Measurements from ENCODE around the gene TBATA.

The TBATA gene

DNA sequence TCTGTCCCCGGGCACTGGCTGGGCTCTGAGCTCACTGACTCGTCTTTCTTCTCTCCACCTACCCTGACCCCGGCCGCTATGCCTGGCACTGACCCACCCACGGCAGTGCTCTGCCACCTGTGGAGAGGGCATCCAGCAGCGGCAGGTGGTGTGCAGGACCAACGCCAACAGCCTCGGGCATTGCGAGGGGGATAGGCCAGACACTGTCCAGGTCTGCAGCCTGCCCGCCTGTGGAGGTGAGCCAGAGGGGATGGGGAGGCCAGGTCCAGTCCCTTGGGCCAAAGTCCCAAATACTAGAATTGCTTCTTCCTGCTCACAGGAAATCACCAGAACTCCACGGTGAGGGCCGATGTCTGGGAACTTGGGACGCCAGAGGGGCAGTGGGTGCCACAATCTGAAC, 27.3 kb downstream of the TBATA start:
- no peak overlapping the region for H3K4me3 ChIP-seq (ENCODE audit: low read depth in 1 of 2, low read length in 2 of 2)
- no peaks in the 10 kb centered on the region for H3K27me3 ChIP-seq (ENCODE audit: low read depth, low read length)
- H3K4me1 ChIP-seq (ENCODE audit: control insufficient read depth in 1 of 2, insufficient read depth in 2 of 2, low read length in 2 of 2), result no peaks in the 10 kb centered on the region
- no peaks in the 10 kb centered on the region for H3K36me3 ChIP-seq (ENCODE audit: control insufficient read depth in 1 of 2, insufficient read depth in 2 of 2, low read length in 2 of 2)
- H3K9me3 ChIP-seq (ENCODE audit: control insufficient read depth in 1 of 2, low read length in 2 of 2), result no peaks in the 10 kb centered on the region
- no peak overlapping the region for H3K27ac ChIP-seq (ENCODE audit: low read length)

DNA sequence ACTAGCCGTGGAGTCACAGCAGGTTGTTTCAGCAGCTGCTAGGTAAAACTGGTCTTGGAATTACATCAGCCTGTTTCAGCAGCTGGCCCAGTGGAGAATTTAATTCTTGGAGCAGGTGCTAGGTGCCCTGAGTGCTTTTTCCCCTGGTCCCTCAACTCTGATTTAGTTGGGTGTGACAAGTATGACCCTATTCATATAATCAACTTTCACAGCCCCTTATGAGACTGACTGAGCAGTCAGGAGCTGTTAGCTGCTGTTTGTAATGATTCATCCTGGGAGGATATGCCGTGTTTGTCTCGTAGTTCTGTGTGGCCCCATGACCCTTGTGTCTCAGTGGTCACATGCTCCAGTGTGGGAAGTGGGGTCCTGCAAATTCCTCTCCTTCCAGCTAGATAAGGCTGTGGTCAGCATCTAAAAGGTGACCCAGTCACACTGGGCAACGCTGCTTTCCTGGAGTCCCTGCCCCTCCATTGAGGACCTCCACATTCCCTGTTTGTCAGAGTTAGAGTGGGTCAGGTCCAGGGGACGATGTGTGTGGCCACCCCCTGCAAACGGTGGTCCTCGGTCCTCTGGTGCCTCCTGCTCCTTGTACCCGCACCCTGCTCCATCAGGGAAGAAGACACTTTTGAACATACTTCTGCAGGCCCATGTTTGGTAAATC, 28.3 kb downstream of the TBATA start:
- Histone ChIP-seq H3K4me1 (ENCODE audit: control insufficient read depth in 1 of 2, insufficient read depth in 2 of 2, low read length in 2 of 2) (no peaks in the 10 kb centered on the region), H3K36me3 (ENCODE audit: control insufficient read depth in 1 of 2, insufficient read depth in 2 of 2, low read length in 2 of 2) (no peaks in the 10 kb centered on the region), H3K27me3 (ENCODE audit: low read depth, low read length) (no peaks in the 10 kb centered on the region), H3K27ac (ENCODE audit: low read length) (no peak overlapping the region), H3K9me3 (ENCODE audit: control insufficient read depth in 1 of 2, low read length in 2 of 2) (no peaks in the 10 kb centered on the region), H3K4me3 (ENCODE audit: low read depth in 1 of 2, low read length in 2 of 2) (no peak overlapping the region)

DNA sequence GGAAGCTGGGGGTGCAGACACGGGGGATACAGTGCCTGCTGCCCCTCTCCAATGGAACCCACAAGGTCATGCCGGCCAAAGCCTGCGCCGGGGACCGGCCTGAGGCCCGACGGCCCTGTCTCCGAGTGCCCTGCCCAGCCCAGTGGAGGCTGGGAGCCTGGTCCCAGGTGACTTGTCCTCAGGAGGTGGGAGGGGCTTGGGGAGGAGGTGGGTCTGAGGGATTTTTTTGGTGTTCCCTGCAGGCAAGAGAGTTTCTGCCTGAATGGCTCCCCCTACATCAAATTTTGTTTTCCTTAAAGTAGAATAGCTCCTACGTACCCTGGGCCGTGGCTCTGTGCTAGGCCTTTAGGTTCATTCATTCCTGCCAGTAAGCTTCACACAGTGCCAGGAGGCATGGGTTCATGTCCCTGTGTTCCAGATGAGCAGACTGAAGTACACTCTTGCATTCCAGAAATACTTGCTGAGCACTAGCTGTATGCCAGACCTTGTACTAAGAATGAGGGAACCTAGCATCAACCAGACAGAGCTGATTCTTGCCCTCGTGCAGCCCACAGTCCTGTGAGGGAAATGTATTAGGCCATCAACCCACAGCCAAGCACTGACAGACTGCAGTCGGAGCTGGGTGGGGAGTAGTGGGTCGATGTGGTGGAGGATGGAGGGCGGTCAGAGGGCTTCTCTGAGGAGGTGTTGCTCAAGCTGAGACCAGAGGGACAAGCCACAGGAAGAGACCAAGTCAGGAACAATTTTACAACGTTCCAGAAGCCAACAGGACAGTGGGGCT, 31.1 kb downstream of the TBATA start:
- no peaks in the 10 kb centered on the region for H3K9me3 ChIP-seq (ENCODE audit: control insufficient read depth in 1 of 2, low read length in 2 of 2)
- no peaks in the 10 kb centered on the region for H3K4me1 ChIP-seq (ENCODE audit: control insufficient read depth in 1 of 2, insufficient read depth in 2 of 2, low read length in 2 of 2)
- H3K4me3 ChIP-seq (ENCODE audit: low read depth in 1 of 2, low read length in 2 of 2), result no peak overlapping the region
- H3K27ac ChIP-seq (ENCODE audit: low read length), result no peak overlapping the region
- no peaks in the 10 kb centered on the region for H3K27me3 ChIP-seq (ENCODE audit: low read depth, low read length)
- H3K36me3 ChIP-seq (ENCODE audit: control insufficient read depth in 1 of 2, insufficient read depth in 2 of 2, low read length in 2 of 2), result no peaks in the 10 kb centered on the region

- H3K36me3 ChIP-seq (ENCODE audit: control insufficient read depth in 1 of 2, insufficient read depth in 2 of 2, low read length in 2 of 2), result no peaks in the 10 kb centered on the region
- no peak overlapping the region for H3K27ac ChIP-seq (ENCODE audit: low read length)
Observed at GRCh38 chr10:70753026-70753663, 32.0 kb downstream of the TBATA start.

GRCh38 chr10:70752571-70752970, 32.6 kb downstream of the TBATA start:
- H3K4me3 ChIP-seq (ENCODE audit: low read depth in 1 of 2, low read length in 2 of 2), result no peak overlapping the region
- no peaks in the 10 kb centered on the region for H3K9me3 ChIP-seq (ENCODE audit: control insufficient read depth in 1 of 2, low read length in 2 of 2)
- no peaks in the 10 kb centered on the region for H3K36me3 ChIP-seq (ENCODE audit: control insufficient read depth in 1 of 2, insufficient read depth in 2 of 2, low read length in 2 of 2)
- H3K27ac ChIP-seq (ENCODE audit: low read length), result no peak overlapping the region
- H3K27me3 ChIP-seq (ENCODE audit: low read depth, low read length), result no peaks in the 10 kb centered on the region
- H3K4me1 ChIP-seq (ENCODE audit: control insufficient read depth in 1 of 2, insufficient read depth in 2 of 2, low read length in 2 of 2), result no peaks in the 10 kb centered on the region

More at GRCh38 chr10:70753026-70753663, 32.0 kb downstream of the TBATA start:
- Histone ChIP-seq H3K9me3 (ENCODE audit: control insufficient read depth in 1 of 2, low read length in 2 of 2) (no peaks in the 10 kb centered on the region), H3K4me3 (ENCODE audit: low read depth in 1 of 2, low read length in 2 of 2) (no peak overlapping the region), H3K4me1 (ENCODE audit: control insufficient read depth in 1 of 2, insufficient read depth in 2 of 2, low read length in 2 of 2) (no peaks in the 10 kb centered on the region), H3K27me3 (ENCODE audit: low read depth, low read length) (no peaks in the 10 kb centered on the region)

GRCh38 chr10:70751991-70752390, 33.2 kb downstream of the TBATA start:
- Histone ChIP-seq H3K36me3 (ENCODE audit: control insufficient read depth in 1 of 2, insufficient read depth in 2 of 2, low read length in 2 of 2) (no peaks in the 10 kb centered on the region), H3K4me3 (ENCODE audit: low read depth in 1 of 2, low read length in 2 of 2) (no peak overlapping the region), H3K4me1 (ENCODE audit: control insufficient read depth in 1 of 2, insufficient read depth in 2 of 2, low read length in 2 of 2) (no peaks in the 10 kb centered on the region), H3K27me3 (ENCODE audit: low read depth, low read length) (no peaks in the 10 kb centered on the region), H3K9me3 (ENCODE audit: control insufficient read depth in 1 of 2, low read length in 2 of 2) (no peaks in the 10 kb centered on the region), H3K27ac (ENCODE audit: low read length) (no peak overlapping the region)

- no peaks in the 10 kb centered on the region for H3K4me1 ChIP-seq (ENCODE audit: control insufficient read depth in 1 of 2, insufficient read depth in 2 of 2, low read length in 2 of 2)
- H3K4me3 ChIP-seq (ENCODE audit: low read depth in 1 of 2, low read length in 2 of 2), result no peak overlapping the region
- H3K27ac ChIP-seq (ENCODE audit: low read length), result no peak overlapping the region
- H3K27me3 ChIP-seq (ENCODE audit: low read depth, low read length), result no peaks in the 10 kb centered on the region
- H3K36me3 ChIP-seq (ENCODE audit: control insufficient read depth in 1 of 2, insufficient read depth in 2 of 2, low read length in 2 of 2), result no peaks in the 10 kb centered on the region
- no peaks in the 10 kb centered on the region for H3K9me3 ChIP-seq (ENCODE audit: control insufficient read depth in 1 of 2, low read length in 2 of 2)
Observed at GRCh38 chr10:70751356-70751755, 33.8 kb downstream of the TBATA start.

GRCh38 chr10:70750156-70750703, 34.9 kb downstream of the TBATA start:
- no peak overlapping the region for H3K4me3 ChIP-seq (ENCODE audit: low read depth in 1 of 2, low read length in 2 of 2)
- no peaks in the 10 kb centered on the region for H3K4me1 ChIP-seq (ENCODE audit: control insufficient read depth in 1 of 2, insufficient read depth in 2 of 2, low read length in 2 of 2)
- no peak overlapping the region for H3K27ac ChIP-seq (ENCODE audit: low read length)
- H3K27me3 ChIP-seq (ENCODE audit: low read depth, low read length), result no peaks in the 10 kb centered on the region
- H3K9me3 ChIP-seq (ENCODE audit: control insufficient read depth in 1 of 2, low read length in 2 of 2), result no peaks in the 10 kb centered on the region
- no peaks in the 10 kb centered on the region for H3K36me3 ChIP-seq (ENCODE audit: control insufficient read depth in 1 of 2, insufficient read depth in 2 of 2, low read length in 2 of 2)

- H3K27ac ChIP-seq (ENCODE audit: low read length), result no peak overlapping the region
- no peaks in the 10 kb centered on the region for H3K27me3 ChIP-seq (ENCODE audit: low read depth, low read length)
- no peaks in the 10 kb centered on the region for H3K36me3 ChIP-seq (ENCODE audit: control insufficient read depth in 1 of 2, insufficient read depth in 2 of 2, low read length in 2 of 2)
- H3K9me3 ChIP-seq (ENCODE audit: control insufficient read depth in 1 of 2, low read length in 2 of 2), result no peaks in the 10 kb centered on the region
- H3K4me1 ChIP-seq (ENCODE audit: control insufficient read depth in 1 of 2, insufficient read depth in 2 of 2, low read length in 2 of 2), result no peaks in the 10 kb centered on the region
- no peak overlapping the region for H3K4me3 ChIP-seq (ENCODE audit: low read depth in 1 of 2, low read length in 2 of 2)
Observed at GRCh38 chr10:70749756-70750155, 35.4 kb downstream of the TBATA start.

GRCh38 chr10:70748801-70749573, 36.2 kb downstream of the TBATA start:
- Histone ChIP-seq H3K4me1 (ENCODE audit: control insufficient read depth in 1 of 2, insufficient read depth in 2 of 2, low read length in 2 of 2) (no peaks in the 10 kb centered on the region), H3K4me3 (ENCODE audit: low read depth in 1 of 2, low read length in 2 of 2) (no peak overlapping the region), H3K27me3 (ENCODE audit: low read depth, low read length) (no peaks in the 10 kb centered on the region), H3K27ac (ENCODE audit: low read length) (no peak overlapping the region), H3K9me3 (ENCODE audit: control insufficient read depth in 1 of 2, low read length in 2 of 2) (no peaks in the 10 kb centered on the region), H3K36me3 (ENCODE audit: control insufficient read depth in 1 of 2, insufficient read depth in 2 of 2, low read length in 2 of 2) (no peaks in the 10 kb centered on the region)

DNA sequence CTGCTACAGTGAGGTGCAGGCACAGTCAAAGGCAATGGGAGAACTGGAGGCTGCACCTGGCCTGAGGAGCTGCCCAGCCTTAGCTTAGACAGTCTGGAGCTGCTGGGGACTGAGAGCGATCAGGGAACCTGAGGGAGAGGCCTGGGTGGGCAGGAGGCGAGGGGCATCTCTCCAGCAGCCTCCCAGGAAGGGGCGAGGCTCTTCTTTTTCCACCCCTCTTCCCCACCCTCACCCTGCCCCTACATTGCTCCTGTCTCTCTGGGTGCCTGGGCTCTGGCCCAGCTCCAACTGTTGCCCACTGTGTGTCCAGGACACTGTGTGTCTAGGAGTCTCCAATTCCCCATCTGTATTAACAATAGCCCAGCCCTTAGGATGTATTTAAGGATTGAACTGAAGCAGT, 36.9 kb downstream of the TBATA start:
- H3K27ac ChIP-seq (ENCODE audit: low read length), result no peak overlapping the region
- H3K27me3 ChIP-seq (ENCODE audit: low read depth, low read length), result no peaks in the 10 kb centered on the region
- H3K9me3 ChIP-seq (ENCODE audit: control insufficient read depth in 1 of 2, low read length in 2 of 2), result no peaks in the 10 kb centered on the region
- no peaks in the 10 kb centered on the region for H3K36me3 ChIP-seq (ENCODE audit: control insufficient read depth in 1 of 2, insufficient read depth in 2 of 2, low read length in 2 of 2)
- H3K4me3 ChIP-seq (ENCODE audit: low read depth in 1 of 2, low read length in 2 of 2), result no peak overlapping the region
- peaks cover 2 to 5% of the 10 kb centered on the region in 2 donors for H3K4me1 ChIP-seq (ENCODE audit: control insufficient read depth in 1 of 2, insufficient read depth in 2 of 2, low read length in 2 of 2)

Data from muscle layer of duodenum (tissue), 2 donors.